Endothelial cell of umbilical vein (primary cell): Measurements from ENCODE around the gene SYMPK. TPM values are rescaled to one million over a fixed set of nuclear protein-coding genes. Genes with fewer than 3 reads are reported as not detected.
A peak's percentile ranks its signal among the peaks of the same experiment; 100 is the strongest.

Experiments used
- BruUV-seq: library from RNA; stranded (reverse); fragments of 400-500 nt; replicated peaks from 2 replicates; lab custom pipeline; 2021; lab: Mats Ljungman, UMichigan
- CTCF ChIA-PET: fragments of 300-600, 350-600 bp; sonication (Branson Sonifier 250); formaldehyde crosslinking; loops from one replicate; lab custom pipeline; 2021; ENCODE audit warnings: antibody characterized with exemption, inconsistent platforms; lab: Charles Lee
- POLR2A ChIA-PET: fragments of 300-600, 350-600 bp; sonication (Branson Sonifier 250); formaldehyde crosslinking; loops from one replicate; lab custom pipeline; 2021; ENCODE audit warnings: antibody characterized with exemption, inconsistent platforms; lab: Charles Lee
- DNase-seq: peaks from one replicate; pipeline ENCODE4 v3.0.0-alpha.2; 2011; ENCODE audit warnings: low read depth, low spot score
- FAIRE-seq: peaks from 2 replicates; lab custom pipeline; 2011; peaks lifted over from hg19 to GRCh38; lab: Jason Lieb, UNC
- H2AFZ ChIP-seq: 2 replicates; pipeline ENCODE4 v1.6.0; 2012; ENCODE audit warnings: low read depth, low read length, control low read depth, inconsistent platforms
- H3K27ac ChIP-seq: 2 replicates; pipeline ENCODE4 v1.5.1; 2011; ENCODE audit warnings: low read depth, mild to moderate bottlenecking, control low read depth, low read length, moderate library complexity; ENCODE audit not compliant: insufficient read depth
- H3K27me3 ChIP-seq, 2 experiments: 2 replicates each; pipeline versions ENCODE4 v1.6.0 to v1.6.1; 2011; ENCODE audit warnings: low read length in 2 of 2, mixed read lengths in 1 of 2; ENCODE audit not compliant: control insufficient read depth in 2 of 2, insufficient read depth in 2 of 2
- H3K36me3 ChIP-seq, 2 experiments: 2 replicates in 1 of 2; 3 replicates in 1 of 2; pipeline ENCODE4 v1.5.1; 2011; ENCODE audit warnings: low read length in 2 of 2, mild to moderate bottlenecking in 1 of 2, moderate library complexity in 1 of 2; ENCODE audit not compliant: control insufficient read depth in 2 of 2, insufficient read depth in 2 of 2; ENCODE audit errors: extremely low read depth in 1 of 2
- H3K4me1 ChIP-seq: 3 replicates; pipeline ENCODE4 v1.5.1; 2011; ENCODE audit warnings: mild to moderate bottlenecking, low read length; ENCODE audit not compliant: control insufficient read depth, insufficient read depth; ENCODE audit errors: extremely low read depth
- H3K4me2 ChIP-seq: 2 replicates; pipeline ENCODE4 v1.6.1; 2011; ENCODE audit warnings: low read length, control low read depth, mixed read lengths; ENCODE audit not compliant: insufficient read depth
- H3K4me3 ChIP-seq, 3 experiments: fragments of 200-600 bp in 1 of 3; sonication (generic), shearing (Covaris generic) in 1 of 3; replicated peaks in 1 of 3; 2 replicates each; pipeline ENCODE4 v1.5.1; 2011 to 2016; ENCODE audit warnings: control low read depth in 3 of 3, low read length in 3 of 3, mild to moderate bottlenecking in 2 of 3, inconsistent platforms in 1 of 3, low read depth in 1 of 3, moderate library complexity in 1 of 3; ENCODE audit not compliant: insufficient read depth in 1 of 3
- H3K79me2 ChIP-seq: 2 replicates; pipeline ENCODE4 v1.6.0; 2012; ENCODE audit warnings: low read length, inconsistent platforms; ENCODE audit not compliant: control insufficient read depth, insufficient read depth
- H3K9ac ChIP-seq: replicated peaks from 2 replicates; pipeline ENCODE3; 2011; ENCODE audit warnings: low read length, control low read depth; ENCODE audit not compliant: insufficient read depth; ENCODE audit errors: extremely low read depth
- H3K9me1 ChIP-seq: replicated peaks from 3 replicates; pipeline ENCODE4 v1.6.0; 2011; ENCODE audit warnings: mild to moderate bottlenecking, low read length; ENCODE audit not compliant: control insufficient read depth, insufficient read depth; ENCODE audit errors: extremely low read depth
- H3K9me3 ChIP-seq: replicated peaks from 2 replicates; pipeline ENCODE4 v1.5.1; 2012; ENCODE audit warnings: low read length, inconsistent platforms; ENCODE audit not compliant: control insufficient read depth, insufficient read depth
- H4K20me1 ChIP-seq: replicated peaks from 2 replicates; pipeline ENCODE3; 2011; ENCODE audit warnings: mild to moderate bottlenecking, low read length; ENCODE audit not compliant: control insufficient read depth, insufficient read depth; ENCODE audit errors: extremely low read depth
- CTCF ChIP-seq, 2 donors: IDR thresholded peaks; 1 replicate in 1 of 2; 2 replicates in 1 of 2; pipeline ENCODE4 v1.5.1; 2011; ENCODE audit warnings: low read length in 2 of 2, mild to moderate bottlenecking in 2 of 2, moderate library complexity in 2 of 2, control low read depth in 1 of 2, inconsistent platforms in 1 of 2, low read depth in 1 of 2; ENCODE audit not compliant: insufficient read depth in 1 of 2; ENCODE audit errors: extremely low read depth in 1 of 2
- EZH2 ChIP-seq: IDR thresholded peaks from 2 replicates; pipeline ENCODE4 v1.6.1; 2012; ENCODE audit warnings: borderline replicate concordance, low read depth, mild to moderate bottlenecking, moderate library complexity, low read length, inconsistent platforms; ENCODE audit not compliant: severe bottlenecking
- FOS ChIP-seq: IDR thresholded peaks from 2 replicates; pipeline ENCODE4 v1.6.1; 2011; ENCODE audit warnings: mild to moderate bottlenecking, low read length, moderate library complexity, borderline replicate concordance; ENCODE audit not compliant: insufficient read depth
- GATA2 ChIP-seq: IDR thresholded peaks from 2 replicates; pipeline ENCODE4 v1.7.0; 2011; ENCODE audit warnings: low read depth, mild to moderate bottlenecking, moderate library complexity, mixed read lengths, low read length; ENCODE audit not compliant: insufficient read length, insufficient read depth
- JUN ChIP-seq: IDR thresholded peaks from 2 replicates; pipeline ENCODE4 v1.6.1; 2011; ENCODE audit warnings: borderline replicate concordance, low read depth; ENCODE audit not compliant: insufficient read length, insufficient read depth
- MAX ChIP-seq: IDR thresholded peaks from 2 replicates; pipeline ENCODE4 v1.6.1; 2011; ENCODE audit not compliant: insufficient read depth, insufficient read length
- MYC ChIP-seq: IDR thresholded peaks from one replicate; pipeline ENCODE4 v1.6.1; 2011; ENCODE audit warnings: mild to moderate bottlenecking, low read depth, low read length
- POLR2A ChIP-seq: IDR thresholded peaks from 2 replicates; pipeline ENCODE4 v1.6.1; 2012; ENCODE audit warnings: low read depth, mild to moderate bottlenecking, control low read depth, low read length
- POLR2AphosphoS5 ChIP-seq: IDR thresholded peaks from 2 replicates; pipeline ENCODE4 v1.6.1; 2012; ENCODE audit warnings: low read depth, mild to moderate bottlenecking, control low read depth, low read length, moderate library complexity; ENCODE audit not compliant: insufficient read depth
- dilution Hi-C: fragments of 300-500 bp; cut with MboI; formaldehyde crosslinking; loops from one replicate; pipeline ENCODE4 v1.15.0; 2019; ENCODE audit warnings: low sequenced_read_pairs; ENCODE audit not compliant: extremely low pct_ligation_motif_present
- intact Hi-C: fragments of 100-400 bp; cut with micrococcal nuclease; formaldehyde crosslinking; loops from one replicate; pipeline ENCODE4 v1.10.0; 2022
- polyA plus RNA-seq, 4 experiments: library from polyadenylated mRNA; depleted of rRNA in 3 of 4; stranded (reverse) in 3 of 4; unstranded in 1 of 4; fragments of >200 nt; gene quantifications; 2 replicates each; pipeline versions ENCODE4 v1.2.1 to v1.2.3, GENCODE V29; 2011 to 2012; ENCODE audit warnings: missing spikeins in 1 of 4
- total RNA-seq: library from RNA; stranded (reverse); gene quantifications from 2 replicates; pipeline ENCODE4 v1.2.3, GENCODE V29; 2021

The SYMPK gene
- total and polyA plus RNA-seq, 2 donors (not counting 3 experiments of a cell fraction or from before 2014, with no cell fraction given): 89.8 to 95.7 TPM

GRCh38 chr19:45771311-45771933 lies 91.5 kb downstream of the SYMPK start:
- Histone ChIP-seq H3K9me1 (no peaks in the 10 kb centered on the region), H3K79me2 (peaks cover 2% of the 10 kb centered on the region), H3K27ac (no peak overlapping the region), H3K4me1 (peaks cover 14% of the 10 kb centered on the region), H3K4me2 (peak overlapping the region; percentile 9), H3K27me3 (no peaks in the 10 kb centered on the region), H3K9me3 (no peaks in the 10 kb centered on the region), H2AFZ (no peak overlapping the region), H3K36me3 (peaks cover 3% of the 10 kb centered on the region in 2 experiments), H3K4me3 (no peak overlapping the region), H4K20me1 (no peaks in the 10 kb centered on the region), H3K9ac (no peak overlapping the region)
- ChIA-PET CTCF (interaction anchor here (2.5 to 5.1 kb wide), 3 partner anchors 10 to 30 kb away, joined by 29 to 125 read pairs (median 66); partner anchors contain the start of genes DMPK and DMWD), POLR2A (interaction anchor here (1.2 to 1.5 kb wide), 3 partner anchors 41 to 92 kb away, joined by 3 to 4 read pairs (median 3); no protein-coding TSS in a partner anchor)
- FAIRE-seq: no peak
- dilution Hi-C loops: no loop called here
- TF ChIP-seq FOS: no peak
- TF ChIP-seq POLR2AphosphoS5: no peak
- TF ChIP-seq EZH2: no peak
- TF ChIP-seq GATA2: no peak
- no peak for TF ChIP-seq MYC
- no peak for TF ChIP-seq MAX
- no peak for TF ChIP-seq POLR2A
- no peak for TF ChIP-seq CTCF (IDR thresholded peaks at IDR 0.05; ENCODE audit: extremely low read depth in 1 of 2, insufficient read depth in 1 of 2, low read depth in 1 of 2, low read length in 2 of 2)
- no peak for TF ChIP-seq JUN
- intact Hi-C loops: no loop called here
- DNase-seq: no peak
- BruUV-seq: no TSS peak
